Pancreas (tissue), 10 donors: ENCODE data around the gene WWTR1. TPM values are rescaled to one million over a fixed set of nuclear protein-coding genes. Genes with fewer than 3 reads are reported as not detected.

Source experiments
- ATAC-seq, 4 donors: fragments of 200-7000 bp; cut with Tn5 transposase; one replicate each; pipeline versions ENCODE4 v1.8.0 to v1.9.1; 2020; ENCODE audit warnings: mild to moderate bottlenecking in 4 of 4, moderate library complexity in 4 of 4
- DNase-seq, 6 donors: peaks; one replicate each; pipeline ENCODE4 v3.0.0-alpha.2; 2020
- FAIRE-seq: peaks from 2 replicates; lab custom pipeline; 2012; peaks lifted over from hg19 to GRCh38; lab: Jason Lieb, UNC
- H3K27ac ChIP-seq, 4 donors: fragments of 200-600 bp; sonication (generic); 1 replicate in 3 of 4; 2 replicates in 1 of 4; pipeline versions ENCODE4 v1.5.0 to v1.8.0; 2020
- H3K27me3 ChIP-seq, 4 donors: fragments of 200-600 bp; one replicate each; pipeline ENCODE4 v1.8.0; 2021
- H3K36me3 ChIP-seq, 3 donors: fragments of 200-600 bp; sonication (generic) in 1 of 3; one replicate each; pipeline versions ENCODE4 v1.5.0 to v1.8.0; 2020 to 2021
- H3K4me1 ChIP-seq, 3 donors: fragments of 200-600 bp; one replicate each; pipeline ENCODE4 v1.8.0; 2021
- H3K4me3 ChIP-seq, 4 donors: fragments of 200-600 bp; sonication (generic) in 2 of 4; one replicate each; pipeline versions ENCODE4 v1.5.0 to v1.8.0; 2020 to 2021
- H3K9me3 ChIP-seq, 4 donors: fragments of 200-600 bp; one replicate each; pipeline ENCODE4 v1.8.0; 2021
- WGBS, 2 donors: extraction: QIAGEN DNeasy Blood & Tissue Kit; methylation state at CpG; one replicate each; pipeline ENCODE4 v1.1.7; 2013; 5-methylcytosine and 5-hydroxymethylcytosine counted together
- intact Hi-C, 3 donors: fragments of 100-400 bp; cut with DNase I; formaldehyde crosslinking; loops; one replicate each; pipeline versions ENCODE4 v1.11.1 to v1.14.2; 2022
- polyA plus RNA-seq, 2 donors: library from polyadenylated mRNA; stranded (reverse); fragments of 200-250 nt; gene quantifications; one replicate each; pipeline ENCODE4 v1.2.3, GENCODE V29; 2013
- total RNA-seq, 6 donors: library from RNA; stranded (reverse); fragmentation: NEBNext Ultra II Directional in 4 of 6; extraction: Animal tissue kit (Norgen Biotek cat#: 25700) in 4 of 6; gene quantifications; one replicate each; pipeline versions ENCODE4 v1.2.1 to v1.2.4, GENCODE V29; 2021 to 2023
- TF ChIP-seq, protein P1 (sequence below), 4 donors: fragments of 200-600 bp; sonication (generic) in 3 of 4; IDR thresholded peaks; one replicate each; pipeline versions ENCODE4 v1.5.0 to v1.8.0; 2021; ENCODE audit warnings: antibody characterized with exemption in 4 of 4
- donor health status: healthy with polysubstance abuse.
- donor health status: DM: no; HTN: no; CAD: no; lungs with moderate emphysema.
- donor health status: DM: no; HTN: no; CAD: no.
- donor health status: control.
- donor health status: control.
- donor health status: Bipolar disorder and iron deficiency.
- donor health status: DM: yes; HTN: yes; CAD: no.
- donor health status: DM: no; HTN: no; CAD: no.
- donor health status: DM: no; HTN: no; CAD: no.
- donor health status: DM: yes; HTN: yes; CAD: no.

The WWTR1 gene
- total and polyA plus RNA-seq, 8 donors, result 18.9 to 47.0 (median 23.7) TPM

DNA sequence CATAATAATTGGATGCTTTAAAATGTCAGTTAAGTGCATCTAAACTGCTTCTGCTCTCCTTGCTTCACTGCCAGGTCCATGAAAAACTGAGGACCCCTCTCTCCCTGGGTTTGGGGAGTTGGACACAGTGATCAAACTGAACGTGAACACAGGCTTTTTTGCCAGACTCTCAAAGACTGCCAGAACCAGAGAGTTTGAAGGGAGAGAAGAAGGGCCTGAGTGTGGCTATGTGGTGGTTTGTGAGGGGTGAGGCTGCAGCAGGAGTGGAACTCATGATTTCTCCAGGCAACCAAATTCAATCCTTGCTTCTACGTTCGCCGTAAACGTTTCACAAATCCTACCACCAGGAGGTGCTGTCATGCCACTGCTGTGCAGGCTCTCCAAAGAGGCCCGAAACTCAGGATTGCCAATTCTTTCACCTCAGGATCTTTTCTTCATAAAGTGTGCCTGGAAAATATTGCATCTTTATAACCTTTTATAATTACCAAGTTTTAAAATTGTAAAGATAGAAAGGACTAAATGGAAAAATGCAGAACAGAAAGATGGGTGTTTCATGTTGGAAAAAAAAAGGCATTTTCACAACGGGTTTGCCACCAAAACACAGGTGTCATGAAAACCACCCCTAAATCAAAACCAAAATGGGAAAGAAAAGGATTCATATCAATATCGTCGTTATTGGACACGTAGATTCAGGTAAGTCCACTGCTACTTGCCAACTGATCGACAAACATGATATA is 163.6 kb downstream of the WWTR1 start:
- no peaks in the 10 kb centered on the region for H3K36me3 ChIP-seq
- no peak overlapping the region for H3K27ac ChIP-seq
- H3K4me1 ChIP-seq, result no peaks in the 10 kb centered on the region
- ATAC-seq (peak; percentile 63 to 91 (median 81)), FAIRE-seq (no peak), DNase-seq (peak in 5 of 6 donors; percentile 43 to 71 (median 56))
- TF ChIP-seq, protein P1, sequence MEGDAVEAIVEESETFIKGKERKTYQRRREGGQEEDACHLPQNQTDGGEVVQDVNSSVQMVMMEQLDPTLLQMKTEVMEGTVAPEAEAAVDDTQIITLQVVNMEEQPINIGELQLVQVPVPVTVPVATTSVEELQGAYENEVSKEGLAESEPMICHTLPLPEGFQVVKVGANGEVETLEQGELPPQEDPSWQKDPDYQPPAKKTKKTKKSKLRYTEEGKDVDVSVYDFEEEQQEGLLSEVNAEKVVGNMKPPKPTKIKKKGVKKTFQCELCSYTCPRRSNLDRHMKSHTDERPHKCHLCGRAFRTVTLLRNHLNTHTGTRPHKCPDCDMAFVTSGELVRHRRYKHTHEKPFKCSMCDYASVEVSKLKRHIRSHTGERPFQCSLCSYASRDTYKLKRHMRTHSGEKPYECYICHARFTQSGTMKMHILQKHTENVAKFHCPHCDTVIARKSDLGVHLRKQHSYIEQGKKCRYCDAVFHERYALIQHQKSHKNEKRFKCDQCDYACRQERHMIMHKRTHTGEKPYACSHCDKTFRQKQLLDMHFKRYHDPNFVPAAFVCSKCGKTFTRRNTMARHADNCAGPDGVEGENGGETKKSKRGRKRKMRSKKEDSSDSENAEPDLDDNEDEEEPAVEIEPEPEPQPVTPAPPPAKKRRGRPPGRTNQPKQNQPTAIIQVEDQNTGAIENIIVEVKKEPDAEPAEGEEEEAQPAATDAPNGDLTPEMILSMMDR (IDR thresholded peaks at IDR 0.05), result peak; percentile 52 to 84 (median 63)
- intact Hi-C loops, result no loop called here
- 33 to 38% methylated on average over 11 of the region's 11 CpGs for WGBS, 2 donors
- no peaks in the 10 kb centered on the region for H3K9me3 ChIP-seq
- H3K4me3 ChIP-seq, result no peak overlapping the region
- no peaks in the 10 kb centered on the region for H3K27me3 ChIP-seq

DNA sequence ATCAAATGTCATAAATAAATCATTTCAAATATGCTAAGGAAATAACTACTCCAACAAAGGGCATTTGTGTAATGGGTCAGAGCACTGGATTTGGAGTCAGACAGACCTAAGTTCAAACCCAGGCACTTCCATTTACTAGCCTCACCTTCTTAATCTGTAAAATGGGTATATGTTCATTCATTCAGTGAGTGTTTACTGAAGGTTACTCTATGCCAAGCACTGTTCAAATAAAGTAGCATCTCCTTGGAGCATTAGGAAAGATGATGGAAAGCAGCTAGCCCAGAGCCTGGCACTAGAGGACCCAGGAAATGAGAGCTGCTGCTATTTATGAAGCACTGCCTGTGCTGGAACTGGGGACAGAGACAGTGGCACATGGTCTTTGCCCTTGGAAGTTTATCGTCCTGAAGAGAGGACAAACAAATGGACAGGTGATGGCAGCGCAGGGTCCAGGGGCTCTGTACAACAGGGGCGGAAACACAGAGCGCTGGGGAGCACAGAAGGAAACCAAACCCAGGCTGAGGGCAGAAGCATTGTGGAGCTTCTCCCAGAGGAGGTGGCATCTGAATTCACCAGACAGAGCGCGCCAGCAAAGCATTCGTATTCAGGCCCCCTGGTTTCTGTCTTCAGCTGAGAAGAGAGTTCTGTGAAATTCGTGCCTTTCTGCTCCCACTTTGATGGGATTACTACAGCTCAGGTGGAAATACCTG is 164.4 kb downstream of the WWTR1 start:
- H3K36me3 ChIP-seq, result no peaks in the 10 kb centered on the region
- DNase-seq, result no peak
- H3K4me3 ChIP-seq, result no peak overlapping the region
- no peak for FAIRE-seq
- no peaks in the 10 kb centered on the region for H3K4me1 ChIP-seq
- intact Hi-C loops, result no loop called here
- no peak overlapping the region for H3K27ac ChIP-seq
- peak in 1 of 4 donors; percentile 5 for ATAC-seq
- no peaks in the 10 kb centered on the region for H3K27me3 ChIP-seq
- TF ChIP-seq, protein P1 (IDR thresholded peaks at IDR 0.05), result no peak
- WGBS, 2 donors, result 60 to 77% methylated on average over 8 of the region's 8 CpGs
- H3K9me3 ChIP-seq, result no peaks in the 10 kb centered on the region

DNA sequence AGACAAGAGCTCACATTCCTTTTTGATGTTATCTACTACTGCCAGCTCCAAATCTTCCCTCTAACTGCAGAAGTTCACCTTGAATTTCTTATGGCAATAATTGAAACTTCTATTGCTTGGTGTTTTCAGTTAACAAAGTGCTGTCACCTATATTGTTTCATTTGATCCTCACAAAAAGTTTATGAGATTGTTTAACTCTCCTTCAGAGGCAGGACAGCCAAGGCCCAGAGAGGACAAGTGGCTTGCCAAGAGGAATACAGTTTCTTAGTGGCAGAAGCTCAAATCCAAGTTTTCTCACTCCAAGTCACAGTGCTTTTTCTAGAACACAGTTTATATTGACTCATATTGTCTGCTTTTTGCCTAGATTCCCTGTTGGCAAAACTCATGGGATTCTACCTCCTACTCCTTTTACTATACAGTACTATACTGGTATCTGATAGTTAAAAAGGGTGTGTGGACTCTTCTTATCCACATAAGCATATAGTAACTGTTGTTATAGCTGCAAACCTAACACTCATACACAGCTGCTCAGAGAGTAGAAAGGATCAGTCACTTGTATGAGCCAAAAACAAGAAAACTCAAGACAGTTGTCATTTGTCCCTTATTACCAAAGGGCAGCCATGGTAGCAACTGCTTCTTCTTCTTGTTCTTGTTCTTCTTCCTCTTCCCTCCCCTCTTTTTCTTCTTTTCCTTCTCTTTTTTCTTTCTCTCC is 167.4 kb downstream of the WWTR1 start:
- FAIRE-seq, result no peak
- ATAC-seq, result no peak
- intact Hi-C loops, result no loop called here

DNA sequence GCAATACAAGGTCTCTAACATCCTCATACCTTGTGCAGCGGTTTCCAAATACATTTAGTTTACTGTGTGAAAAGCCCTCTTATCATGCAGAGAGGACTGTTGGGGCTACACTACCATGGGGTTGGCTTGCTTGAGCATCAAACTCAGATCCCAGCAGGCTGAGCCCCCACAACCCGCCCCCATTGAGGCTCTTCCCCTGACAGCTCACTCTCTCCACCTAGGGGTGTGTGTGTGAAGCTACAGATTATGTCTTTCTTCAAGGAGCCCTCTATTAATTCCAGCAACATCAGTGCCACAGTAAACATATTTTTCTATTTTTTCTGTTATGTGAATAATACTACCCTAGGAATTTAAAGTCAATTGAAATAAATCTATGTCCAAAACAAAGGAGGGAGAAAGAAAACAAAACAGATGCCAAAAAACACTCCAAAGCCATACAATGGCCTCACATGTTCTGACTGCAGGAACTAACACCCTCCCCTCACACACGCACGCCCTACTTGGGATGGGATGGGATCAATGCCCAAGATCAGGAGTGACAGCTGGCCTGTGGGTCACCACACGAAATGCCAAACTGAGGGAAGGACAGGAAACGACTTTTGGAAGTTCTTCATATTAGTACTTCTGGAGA is 168.7 kb downstream of the WWTR1 start:
- intact Hi-C loops, result no loop called here
- Histone ChIP-seq H3K27me3 (no peaks in the 10 kb centered on the region), H3K4me3 (no peak overlapping the region), H3K4me1 (no peaks in the 10 kb centered on the region), H3K9me3 (no peaks in the 10 kb centered on the region), H3K36me3 (peaks cover 0 to 9% (median 0%) of the 10 kb centered on the region in 3 donors), H3K27ac (no peak overlapping the region)
- 67 to 68% methylated on average over 6 of the region's 6 CpGs for WGBS, 2 donors
- DNase-seq (no peak), ATAC-seq (peak in 3 of 4 donors; percentile 34 to 59 (median 36)), FAIRE-seq (no peak)
- TF ChIP-seq, protein P1 (IDR thresholded peaks at IDR 0.05), result peak in 2 of 4 donors; percentile 8 to 18

More for the DNA sequence above, 167.4 kb downstream of the WWTR1 start:
- TF ChIP-seq, protein P1 (IDR thresholded peaks at IDR 0.05), result no peak
- Histone ChIP-seq H3K4me1 (no peaks in the 10 kb centered on the region), H3K9me3 (no peaks in the 10 kb centered on the region), H3K27ac (no peak overlapping the region), H3K27me3 (no peaks in the 10 kb centered on the region), H3K36me3 (peaks cover 0 to 9% (median 0%) of the 10 kb centered on the region in 3 donors), H3K4me3 (no peak overlapping the region)
- DNase-seq, result no peak
